H9 (cell line): ENCODE measurements around the gene BCAS3. TPM values are rescaled to one million over a fixed set of nuclear protein-coding genes. Genes with fewer than 3 reads are reported as not detected.
A peak's percentile ranks its signal among the peaks of the same experiment; 100 is the strongest.
"Not testable (repeated sequence)": the region's sequence is repeated elsewhere in the genome, so short reads cannot be mapped to it uniquely, and the experiment has no call there.

ENCODE experiments used
- DNase-seq: peaks from one replicate; pipeline ENCODE4 v3.0.0-alpha.2; 2017
- H2AFZ ChIP-seq: one replicate; pipeline ENCODE4 v1.6.1; 2013; ENCODE audit warnings: mild to moderate bottlenecking, low read length, control low read depth, moderate library complexity
- H2AK5ac ChIP-seq: 2 replicates; pipeline ENCODE4 v1.6.1; 2013; ENCODE audit warnings: low read length, control low read depth, mixed read lengths; ENCODE audit not compliant: insufficient read length
- H2BK120ac ChIP-seq: one replicate; pipeline ENCODE4 v1.6.1; 2013; ENCODE audit warnings: low read depth, mild to moderate bottlenecking, low read length, control low read depth, inconsistent platforms; ENCODE audit not compliant: poor library complexity, severe bottlenecking
- H2BK12ac ChIP-seq: 2 replicates; pipeline ENCODE4 v1.6.1; 2013; ENCODE audit warnings: low read length, control low read depth, mixed read lengths, low read depth; ENCODE audit not compliant: insufficient read length
- H2BK15ac ChIP-seq: 2 replicates; pipeline ENCODE4 v1.6.1; 2013; ENCODE audit warnings: low read depth, low read length, control low read depth
- H2BK20ac ChIP-seq: one replicate; pipeline ENCODE4 v1.6.1; 2013; ENCODE audit warnings: low read depth, mild to moderate bottlenecking, low read length, control low read depth, inconsistent platforms; ENCODE audit not compliant: poor library complexity, severe bottlenecking
- H2BK5ac ChIP-seq: 2 replicates; pipeline ENCODE4 v1.6.1; 2013; ENCODE audit warnings: low read length, control low read depth, mixed read lengths; ENCODE audit not compliant: insufficient read length
- H3K14ac ChIP-seq: 2 replicates; pipeline ENCODE4 v1.6.1; 2013; ENCODE audit warnings: low read length, control low read depth; ENCODE audit not compliant: insufficient read depth
- H3K18ac ChIP-seq: 2 replicates; pipeline ENCODE4 v1.6.1; 2013; ENCODE audit warnings: low read depth, mild to moderate bottlenecking, mixed read lengths, low read length, control low read depth; ENCODE audit not compliant: insufficient read length
- H3K23ac ChIP-seq: 2 replicates; pipeline ENCODE4 v1.6.1; 2013; ENCODE audit warnings: low read length, control low read depth, mixed read lengths, low read depth; ENCODE audit not compliant: insufficient read length
- H3K23me2 ChIP-seq: 2 replicates; pipeline ENCODE4 v1.6.1; 2013; ENCODE audit warnings: low read depth, mild to moderate bottlenecking, mixed read lengths, low read length, control low read depth; ENCODE audit not compliant: insufficient read length, poor library complexity, severe bottlenecking
- H3K27ac ChIP-seq: 2 replicates; pipeline ENCODE4 v1.5.1; 2013; ENCODE audit warnings: low read length, control low read depth, mixed read lengths, low read depth; ENCODE audit not compliant: insufficient read length
- H3K27me3 ChIP-seq: 2 replicates; pipeline ENCODE4 v1.6.1; 2013; ENCODE audit warnings: low read length, control low read depth, inconsistent platforms; ENCODE audit not compliant: insufficient read depth
- H3K4ac ChIP-seq: 2 replicates; pipeline ENCODE4 v1.6.1; 2013; ENCODE audit warnings: low read depth, mild to moderate bottlenecking, control low read depth, inconsistent platforms, low read length, moderate library complexity
- H3K4me1 ChIP-seq: 2 replicates; pipeline ENCODE4 v1.6.1; 2013; ENCODE audit warnings: low read length, control low read depth, inconsistent platforms; ENCODE audit not compliant: insufficient read depth
- H3K4me2 ChIP-seq: 2 replicates; pipeline ENCODE4 v1.6.1; 2013; ENCODE audit warnings: low read length, control low read depth, mixed read lengths; ENCODE audit not compliant: insufficient read length, insufficient read depth
- H3K56ac ChIP-seq: 2 replicates; pipeline ENCODE4 v1.6.1; 2013; ENCODE audit warnings: low read depth, mild to moderate bottlenecking, mixed read lengths, low read length, control low read depth; ENCODE audit not compliant: insufficient read length
- H3K79me1 ChIP-seq: 2 replicates; pipeline ENCODE4 v1.6.1; 2013; ENCODE audit warnings: low read depth, mild to moderate bottlenecking, moderate library complexity, low read length, control low read depth, inconsistent platforms; ENCODE audit not compliant: insufficient read depth, poor library complexity, severe bottlenecking
- H3K79me2 ChIP-seq: 2 replicates; pipeline ENCODE4 v1.6.1; 2013; ENCODE audit warnings: low read length, control low read depth, inconsistent platforms; ENCODE audit not compliant: insufficient read depth
- H3K9ac ChIP-seq: 2 replicates; pipeline ENCODE4 v1.6.1; 2013; ENCODE audit warnings: low read length, control low read depth, mixed read lengths; ENCODE audit not compliant: insufficient read length; ENCODE audit errors: extremely low read depth
- H3K9me3 ChIP-seq: one replicate; pipeline ENCODE4 v1.6.1; 2013; ENCODE audit warnings: low read depth, low read length, inconsistent platforms; ENCODE audit not compliant: control insufficient read depth
- H3T11ph ChIP-seq: one replicate; pipeline ENCODE4 v1.6.1; 2013; ENCODE audit warnings: mild to moderate bottlenecking, low read length, control low read depth, inconsistent platforms
- H4K20me1 ChIP-seq: one replicate; pipeline ENCODE4 v1.6.1; 2013; ENCODE audit not compliant: control insufficient read depth, insufficient read length, insufficient read depth
- H4K5ac ChIP-seq: 2 replicates; pipeline ENCODE4 v1.6.1; 2013; ENCODE audit warnings: low read depth, mild to moderate bottlenecking, mixed read lengths, low read length, control low read depth; ENCODE audit not compliant: insufficient read length
- H4K8ac ChIP-seq: replicated peaks from 2 replicates; pipeline ENCODE4 v1.6.1; 2013; ENCODE audit warnings: low read length, control low read depth, mixed read lengths, low read depth; ENCODE audit not compliant: insufficient read length
- H4K91ac ChIP-seq: 2 replicates; pipeline ENCODE4 v1.6.1; 2013; ENCODE audit warnings: low read depth, mild to moderate bottlenecking, moderate library complexity, mixed read lengths, low read length, control low read depth; ENCODE audit not compliant: insufficient read length
- H3K27ac Mint-ChIP-seq, 3 experiments: 2 replicates in 2 of 3; 3 replicates in 1 of 3; pipeline ENCODE4 v1.8.0; 2020 to 2021; ENCODE audit warnings: mixed read lengths in 3 of 3, mild to moderate bottlenecking in 1 of 3, moderate library complexity in 1 of 3
- H3K27me3 Mint-ChIP-seq: 2 replicates; pipeline ENCODE4 v1.8.0; 2021; ENCODE audit warnings: low read depth, mild to moderate bottlenecking, moderate library complexity, mixed read lengths
- H3K36me3 Mint-ChIP-seq, 3 experiments: 2 replicates in 2 of 3; 3 replicates in 1 of 3; pipeline ENCODE4 v1.8.0; 2020 to 2021; ENCODE audit warnings: low read depth in 3 of 3, mixed read lengths in 3 of 3; ENCODE audit not compliant: insufficient read depth in 1 of 3
- H3K4me1 Mint-ChIP-seq, 2 experiments: 2 replicates each; pipeline ENCODE4 v1.8.0; 2020; ENCODE audit warnings: mixed read lengths in 2 of 2
- H3K4me3 Mint-ChIP-seq, 2 experiments: 2 replicates in 1 of 2; 3 replicates in 1 of 2; pipeline ENCODE4 v1.8.0; 2020 to 2021; ENCODE audit warnings: mild to moderate bottlenecking in 2 of 2, mixed read lengths in 2 of 2, moderate library complexity in 1 of 2
- H3K9me3 Mint-ChIP-seq, 2 experiments: 2 replicates in 1 of 2; 3 replicates in 1 of 2; pipeline ENCODE4 v1.8.0; 2020; ENCODE audit warnings: mild to moderate bottlenecking in 2 of 2, mixed read lengths in 2 of 2, moderate library complexity in 1 of 2
- CTCF ChIP-seq: fragments of 200-600 bp; sonication (generic); conservative IDR thresholded peaks from 3 replicates; pipeline ENCODE4 v1.8.0; 2021; ENCODE audit warnings: antibody characterized with exemption, mild to moderate bottlenecking
- WGBS: extraction: QIAGEN DNeasy Blood & Tissue Kit; methylation state at CpG from one replicate; pipeline ENCODE4 v1.1.7; 2013; ENCODE audit warnings: missing lambda C conversion rate, low lambda C conversion rate, mixed read lengths; ENCODE audit not compliant: insufficient read length; ENCODE audit errors: extremely low coverage; 5-methylcytosine and 5-hydroxymethylcytosine counted together
- total RNA-seq: library from RNA; stranded (reverse); gene quantifications from 2 replicates; pipeline ENCODE4 v1.2.1, GENCODE V29; 2021

Gene BCAS3
- total RNA-seq, 1 experiment from 2014 or later = 22.4 TPM

DNA sequence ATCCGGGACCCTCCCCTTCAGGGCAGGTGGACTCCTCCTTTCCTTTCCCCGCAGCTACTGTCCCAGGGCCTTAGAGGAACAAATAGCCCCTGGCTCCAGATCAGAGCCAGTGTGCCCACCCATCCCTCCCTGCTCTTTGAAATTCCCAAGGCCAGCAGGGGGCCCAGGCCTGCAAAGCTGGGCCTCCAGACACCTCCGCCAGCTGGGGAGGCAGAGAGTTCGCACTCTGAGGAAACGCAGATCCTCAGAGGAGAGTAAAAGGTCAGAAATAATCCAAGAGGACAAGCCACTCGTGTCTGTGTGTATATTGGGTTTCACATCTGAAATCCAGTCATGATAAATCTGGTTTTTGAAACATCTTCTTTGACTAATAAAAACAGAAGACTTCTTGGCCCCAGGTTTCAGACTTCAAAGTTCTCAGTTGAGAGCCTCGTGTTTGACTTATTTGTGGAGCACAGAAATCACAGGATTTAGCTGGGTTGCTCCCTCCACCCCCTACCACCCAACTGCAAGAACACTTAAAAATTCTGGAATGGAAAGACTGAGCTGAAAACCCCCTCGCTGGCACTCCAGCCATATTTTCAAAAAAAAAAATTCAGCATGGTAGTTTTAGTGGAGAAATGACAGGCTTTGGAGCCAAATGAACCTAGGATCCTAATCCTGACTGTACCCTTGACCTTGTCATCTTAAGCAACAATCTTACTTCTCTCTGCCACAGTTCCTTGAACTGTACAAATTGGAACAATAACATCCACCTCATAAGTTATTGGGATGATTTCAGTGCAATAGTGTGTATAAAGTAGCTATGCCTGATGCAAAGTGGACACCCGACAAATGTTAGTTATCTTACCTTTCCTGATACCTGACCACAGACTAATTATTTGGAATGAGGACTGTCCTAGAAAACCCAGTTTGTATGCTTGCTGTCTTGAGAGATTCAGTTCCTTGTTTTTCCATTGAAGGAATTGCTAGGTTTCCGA lies 677.5 kb downstream of the BCAS3 start:
- no peak overlapping the region for H3K18ac ChIP-seq
- no peak overlapping the region for H2BK12ac ChIP-seq
- H3K27me3 ChIP-seq = no peaks in the 10 kb centered on the region
- no peak overlapping the region for H3K23ac ChIP-seq
- no peaks in the 10 kb centered on the region for H3K79me2 ChIP-seq
- Mint-ChIP-seq H3K27ac (no peak overlapping the region), H3K9me3 (no peaks in the 10 kb centered on the region), H3K4me3 (no peak overlapping the region), H3K27me3 (no peaks in the 10 kb centered on the region; the same call in 1 of the 2 replicates), H3K4me1 (peaks cover 34 to 47% of the 10 kb centered on the region in 2 experiments), H3K36me3 (no peaks in the 10 kb centered on the region; a peak in 1 of 7 replicates)
- no peak overlapping the region for H3K9ac ChIP-seq
- no peak overlapping the region for H2BK5ac ChIP-seq
- no peak overlapping the region for H3K4me2 ChIP-seq
- H2AK5ac ChIP-seq = no peak overlapping the region
- H3K4ac ChIP-seq = no peak overlapping the region
- no peaks in the 10 kb centered on the region for H3K79me1 ChIP-seq
- DNase-seq = peak; percentile 58
- no peak overlapping the region for H2BK120ac ChIP-seq
- no peaks in the 10 kb centered on the region for H3K23me2 ChIP-seq
- no peak overlapping the region for H2BK20ac ChIP-seq
- H2AFZ ChIP-seq = no peak overlapping the region
- no peak overlapping the region for H3K27ac ChIP-seq
- WGBS = no CpG with 5 or more reads among the region's 10 CpGs
- no peak overlapping the region for H3K56ac ChIP-seq
- TF ChIP-seq CTCF = no peak
- H2BK15ac ChIP-seq = no peak overlapping the region
- H3K9me3 ChIP-seq = no peaks in the 10 kb centered on the region
- H4K91ac ChIP-seq = no peak overlapping the region
- H3K4me1 ChIP-seq = peaks cover 3% of the 10 kb centered on the region; the same call in 1 of the 2 replicates
- H4K8ac ChIP-seq = no peak overlapping the region
- H3T11ph ChIP-seq = no peak overlapping the region
- H3K14ac ChIP-seq = no peak overlapping the region
- no peaks in the 10 kb centered on the region for H4K20me1 ChIP-seq
- no peak overlapping the region for H4K5ac ChIP-seq

GRCh38 chr17:61357061-61357460 lies 679.4 kb downstream of the BCAS3 start:
- not testable (repeated sequence) for H2BK5ac ChIP-seq, H3K27me3 Mint-ChIP-seq, H3K9ac ChIP-seq, H2BK12ac ChIP-seq, H2AFZ ChIP-seq, H2BK15ac ChIP-seq, H3T11ph ChIP-seq, H2BK120ac ChIP-seq, H3K27ac Mint-ChIP-seq, H3K79me2 ChIP-seq, H2AK5ac ChIP-seq, H3K14ac ChIP-seq, H3K18ac ChIP-seq, H3K56ac ChIP-seq, H3K36me3 Mint-ChIP-seq, H4K8ac ChIP-seq, H3K23me2 ChIP-seq, H2BK20ac ChIP-seq, H3K4ac ChIP-seq, H3K4me3 Mint-ChIP-seq, H3K23ac ChIP-seq, H3K4me1 ChIP-seq, H3K9me3 ChIP-seq, DNase-seq, H4K20me1 ChIP-seq, H3K27me3 ChIP-seq, H3K27ac ChIP-seq, H4K5ac ChIP-seq, H4K91ac ChIP-seq, H3K4me2 ChIP-seq, H3K9me3 Mint-ChIP-seq, H3K79me1 ChIP-seq
- H3K4me1 Mint-ChIP-seq = peaks cover 32 to 50% of the 10 kb centered on the region in 2 experiments
- WGBS = no CpG with 5 or more reads among the region's 3 CpGs
